AG08396 (cell line): Measurements from ENCODE around the gene IGFL4.

Source experiments
- DNase-seq: peaks from one replicate; pipeline ENCODE4 v3.0.0; 2012; ENCODE audit warnings: low spot score, mixed read lengths

The IGFL4 gene

GRCh38 chr19:45994456-45994997, 46.3 kb downstream of the IGFL4 start:
- DNase-seq = no peak

- no peak for DNase-seq
Measured at GRCh38 chr19:45990113-45990728, 50.6 kb downstream of the IGFL4 start.
